HS-27A (cell line): ENCODE measurements around the gene LIN54.
A peak's percentile ranks its signal among the peaks of the same experiment; 100 is the strongest.
"Not testable (repeated sequence)": the region's sequence is repeated elsewhere in the genome, so short reads cannot be mapped to it uniquely, and the experiment has no call there.

ENCODE experiments used
- DNase-seq: peaks from one replicate; pipeline ENCODE4 v3.0.0-alpha.2; 2012; ENCODE audit warnings: low read depth, missing footprints

LIN54 gene

DNA sequence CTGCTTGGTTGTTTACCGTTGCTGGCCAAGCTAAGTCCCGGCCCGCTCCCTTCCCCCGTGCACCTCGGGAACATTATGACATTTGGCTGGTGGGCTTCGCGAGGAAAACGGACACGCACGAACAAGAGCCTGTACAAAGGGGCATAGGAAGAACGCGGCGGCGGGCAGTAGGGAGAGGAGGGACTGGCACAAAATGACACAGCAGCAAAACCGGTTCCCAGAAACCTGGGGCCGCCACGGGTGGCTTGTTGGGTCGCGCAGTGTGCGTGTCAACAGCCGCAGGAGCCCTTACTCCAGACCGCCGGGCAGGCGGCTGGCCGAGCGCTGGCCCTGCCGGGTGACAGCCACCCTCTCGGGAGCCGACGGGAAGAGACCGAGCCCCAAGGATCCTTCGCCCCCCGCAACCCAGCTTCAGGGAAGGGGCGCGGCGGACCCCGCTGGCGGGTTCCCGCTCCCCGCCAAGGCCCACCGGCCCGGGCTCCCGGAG, 1.6 kb upstream of the LIN54 start:
- peak; percentile 22 for DNase-seq

DNA sequence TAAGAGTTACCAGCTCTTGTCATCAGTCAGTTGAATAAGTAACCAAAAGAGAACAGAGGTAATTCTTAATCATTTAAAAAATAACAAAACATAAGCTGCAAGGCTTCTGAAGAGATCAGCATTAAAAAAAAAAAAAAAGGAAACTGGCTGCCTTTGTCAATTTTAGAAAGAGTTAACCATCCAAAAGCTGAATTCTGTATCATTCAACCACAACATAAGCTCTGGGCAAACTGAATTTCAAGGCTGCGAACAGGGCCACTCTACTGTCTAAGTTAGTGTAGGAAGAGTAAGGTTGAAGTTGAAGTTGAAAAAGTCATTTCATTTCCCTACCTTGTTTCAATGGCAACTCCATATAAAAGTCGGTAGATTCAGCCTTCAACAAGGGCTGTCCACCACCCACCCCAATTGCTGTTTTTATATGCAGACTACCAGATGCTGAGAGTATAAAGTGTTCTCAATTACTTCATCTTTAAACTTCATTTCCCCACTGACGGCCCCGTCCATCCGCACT, 1.1 kb upstream of the LIN54 start:
- no peak for DNase-seq

DNA sequence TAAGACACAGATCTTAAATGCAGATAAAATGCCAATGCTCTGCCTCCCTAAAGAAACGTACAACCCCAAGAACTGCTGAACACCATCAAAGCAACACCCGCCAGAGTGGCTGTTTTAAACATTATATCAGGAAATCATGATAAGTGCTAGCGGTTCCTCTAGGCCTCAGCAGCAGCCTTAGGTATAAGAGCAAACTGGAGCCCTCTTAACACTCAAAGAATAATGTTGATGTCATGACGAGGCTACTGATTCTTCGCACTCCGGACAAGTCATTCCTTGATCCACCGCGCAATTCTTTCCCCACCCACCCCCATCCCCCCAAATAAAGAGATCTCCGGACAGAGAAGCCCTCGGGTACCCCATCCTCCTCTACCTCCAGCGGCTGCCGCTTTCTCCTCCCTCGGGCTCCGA, 507 bp downstream of the LIN54 start:
- DNase-seq: no peak

DNA sequence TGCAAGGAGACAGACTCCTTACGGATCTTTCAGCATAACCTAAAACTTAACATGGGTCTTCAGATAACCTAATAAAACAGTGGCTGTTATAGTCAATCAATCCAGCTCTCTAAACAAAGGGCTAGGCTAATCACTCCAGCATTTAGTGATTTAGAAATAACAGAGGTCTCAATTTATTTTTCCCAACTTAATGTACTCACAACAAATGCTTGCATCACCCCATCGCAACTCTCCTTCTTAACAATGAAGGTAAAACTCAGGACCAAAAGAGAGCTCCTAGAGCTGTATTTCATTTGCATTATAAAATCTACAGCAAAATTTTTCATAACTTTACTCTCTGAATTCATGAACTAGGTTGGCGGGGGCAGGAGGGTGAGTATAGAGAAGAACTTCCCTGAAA, 1.1 kb downstream of the LIN54 start:
- DNase-seq: no peak

DNA sequence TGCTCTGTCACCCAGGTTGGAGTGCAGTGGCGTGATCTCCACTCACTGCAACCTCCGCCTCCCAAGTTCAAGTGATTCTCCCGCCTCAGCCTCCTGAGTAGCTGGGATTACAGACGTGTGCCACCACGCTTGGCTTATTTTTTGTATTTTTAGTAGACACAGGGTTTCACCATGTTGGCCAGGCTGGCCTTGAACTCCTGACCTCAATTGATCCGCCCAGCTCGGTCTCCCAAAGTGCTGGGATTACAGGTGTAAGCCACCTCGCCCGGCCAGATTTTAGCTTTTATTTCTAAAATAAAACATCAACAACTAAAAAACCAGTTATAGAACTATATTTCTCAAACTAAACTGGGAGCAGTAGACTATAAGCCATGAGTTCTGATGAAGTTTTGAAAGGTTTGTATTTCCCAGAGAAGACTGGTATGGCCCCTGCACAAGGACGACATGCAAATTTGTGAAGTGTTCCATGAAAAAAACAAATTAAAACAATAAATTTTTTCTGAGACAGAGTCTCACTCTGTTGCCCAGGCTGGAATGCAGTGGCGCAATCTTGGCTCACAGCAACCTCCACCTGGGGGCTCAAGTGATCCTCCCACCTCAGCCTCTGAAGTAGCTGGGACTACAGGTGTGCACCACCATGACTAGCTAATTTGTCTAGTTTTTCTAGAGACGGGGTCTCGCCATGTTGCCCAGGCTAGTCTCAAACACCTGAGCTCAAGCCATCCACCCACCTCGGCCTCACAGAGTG, 7.4 kb downstream of the LIN54 start:
- DNase-seq: not testable (repeated sequence)

- DNase-seq: no peak
Observed at GRCh38 chr4:83002329-83002728, 8.3 kb downstream of the LIN54 start.

DNA sequence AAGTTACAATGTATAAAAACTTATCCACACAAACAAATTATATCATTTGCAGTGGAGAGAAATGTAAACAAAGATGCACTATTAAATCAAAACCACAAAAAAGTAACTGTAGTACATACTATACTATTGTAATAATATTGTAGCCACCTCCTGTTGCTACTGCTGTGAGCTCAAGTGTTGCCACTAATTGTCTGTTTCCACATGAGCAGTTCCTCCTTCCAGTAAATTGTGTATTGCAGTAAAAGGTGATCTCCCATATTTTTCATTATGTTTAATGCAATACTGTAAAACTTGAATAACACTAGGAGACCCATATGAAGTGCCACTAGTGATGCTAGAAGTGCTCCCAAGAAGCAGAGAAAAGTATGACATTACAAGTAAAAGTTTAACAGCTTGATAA, 11.7 kb downstream of the LIN54 start:
- no peak for DNase-seq

DNA sequence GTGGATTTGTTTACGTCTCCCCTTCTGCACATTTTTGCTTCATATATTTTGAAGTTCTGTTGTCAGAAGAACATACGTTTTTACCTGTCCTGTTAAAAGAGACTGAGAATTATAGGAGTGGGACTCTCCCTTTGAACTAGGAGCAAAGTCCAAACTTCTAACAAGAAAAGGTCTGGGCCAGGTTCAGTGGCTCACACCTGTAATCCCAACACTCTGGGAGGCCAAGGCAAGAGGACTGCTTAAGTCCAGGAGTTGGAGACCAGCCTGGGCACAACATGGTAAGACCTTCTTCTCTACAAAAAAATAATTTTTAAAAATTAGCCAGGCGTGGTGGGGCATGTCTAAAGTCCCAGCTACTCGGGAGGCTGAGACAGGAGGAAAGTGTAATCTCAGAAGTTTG, 15.8 kb downstream of the LIN54 start:
- no peak for DNase-seq

GRCh38 chr4:82989575-82990429, 20.8 kb downstream of the LIN54 start:
- DNase-seq: no peak

DNA sequence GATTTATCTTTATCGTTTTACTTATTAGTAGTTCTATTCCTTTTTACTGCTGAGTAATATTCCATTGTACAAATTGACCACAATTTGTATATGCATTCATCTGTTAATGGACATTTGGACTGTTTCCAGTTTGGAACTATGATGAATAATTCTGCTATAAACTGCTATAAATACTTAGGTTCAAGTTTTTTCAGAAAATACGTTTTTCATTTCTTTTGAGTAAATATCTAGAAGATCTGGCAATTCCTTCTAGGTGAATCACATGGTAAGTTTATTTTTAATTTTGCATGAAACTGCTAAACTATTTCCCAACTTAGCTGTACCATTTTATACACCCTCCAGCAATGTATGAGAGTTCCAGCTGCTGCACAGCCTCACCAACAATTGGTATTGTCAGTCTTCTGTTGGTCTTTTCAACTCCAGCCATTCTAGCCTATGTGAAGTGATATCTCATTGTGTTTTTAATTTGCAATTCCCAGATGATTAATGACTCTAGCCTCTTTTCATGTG, 22.2 kb downstream of the LIN54 start:
- DNase-seq: peak; percentile 12

GRCh38 chr4:82987519-82987918, 23.1 kb downstream of the LIN54 start:
- DNase-seq: not testable (repeated sequence)

- no peak for DNase-seq
Observed at GRCh38 chr4:82984459-82984858, 26.2 kb downstream of the LIN54 start.

GRCh38 chr4:82983444-82983843, 27.2 kb downstream of the LIN54 start:
- no peak for DNase-seq

GRCh38 chr4:82981138-82981537, 29.5 kb downstream of the LIN54 start:
- no peak for DNase-seq

DNA sequence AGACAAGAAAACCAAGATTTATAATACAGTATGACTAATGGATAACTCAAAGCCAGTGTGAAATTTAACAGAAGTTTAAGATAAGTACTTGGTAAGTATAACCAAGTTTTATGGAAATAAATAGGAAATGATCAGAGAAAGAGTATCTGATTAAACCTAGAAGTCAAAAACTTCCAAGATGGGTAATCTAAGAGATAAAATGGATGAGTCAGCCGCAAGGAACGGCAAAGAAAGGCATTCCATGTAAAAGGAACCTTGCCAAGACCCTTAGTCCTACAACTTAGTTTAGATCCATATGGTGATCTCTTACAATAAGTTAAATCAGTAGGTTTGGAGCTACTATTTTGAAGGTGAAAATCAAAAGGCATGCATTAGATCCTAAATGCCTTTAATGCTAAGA, 34.8 kb downstream of the LIN54 start:
- DNase-seq: no peak

DNA sequence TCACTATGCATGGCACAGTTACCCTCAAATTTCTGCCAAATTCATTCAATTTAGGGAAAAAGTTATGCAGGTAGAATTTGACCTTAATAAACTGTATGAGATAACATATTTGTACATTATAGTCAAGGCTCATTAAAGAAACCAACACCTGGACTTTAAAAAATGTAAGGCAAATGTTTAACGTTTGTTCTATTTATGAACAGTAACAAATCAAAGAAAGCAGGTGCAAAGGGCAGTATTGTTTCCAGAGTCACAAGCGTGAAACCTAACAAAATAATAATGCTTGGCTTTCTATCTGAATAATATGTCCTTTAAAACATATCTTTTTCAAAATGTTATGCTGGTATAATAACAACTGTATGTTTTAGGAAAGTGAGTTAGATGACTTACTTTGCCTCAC, 41.2 kb downstream of the LIN54 start:
- DNase-seq: no peak

DNA sequence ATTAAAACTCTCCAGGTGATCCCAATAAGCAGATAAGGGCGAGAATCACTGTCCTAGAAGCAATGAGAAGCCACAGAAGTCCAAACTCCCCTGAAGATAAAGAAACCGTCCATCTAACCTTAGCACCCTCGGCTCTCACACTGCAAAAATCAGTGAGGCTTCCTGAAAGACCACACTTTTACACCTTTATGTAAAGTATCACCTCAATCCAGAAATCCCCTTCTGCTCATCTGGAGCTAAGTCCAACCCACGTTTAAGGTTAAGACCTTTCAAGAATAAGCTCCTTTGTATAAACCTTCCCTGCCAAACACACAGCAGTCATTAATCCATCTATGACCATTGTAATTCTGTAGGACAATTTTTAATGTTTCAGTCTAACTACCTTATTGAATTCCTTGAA, 41.7 kb downstream of the LIN54 start:
- no peak for DNase-seq

DNA sequence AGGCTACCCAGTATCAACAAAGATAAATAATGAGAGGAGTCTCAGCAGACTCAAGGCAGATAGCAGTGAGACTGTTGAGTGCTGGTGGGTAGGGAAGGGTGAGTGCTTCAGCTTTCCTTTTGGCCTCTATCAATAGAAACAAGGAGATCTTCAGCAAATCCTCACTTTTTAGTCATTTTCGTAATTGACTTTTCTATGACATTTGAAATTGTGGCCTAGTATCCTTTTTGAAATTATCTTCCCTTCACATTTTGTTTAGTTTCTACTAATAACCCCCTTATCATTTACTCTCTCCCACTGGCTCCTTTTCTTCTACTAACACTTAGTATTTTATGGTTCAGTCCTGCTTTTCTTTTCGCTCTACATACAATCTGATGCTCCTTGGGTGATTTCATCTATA, 44.9 kb downstream of the LIN54 start:
- DNase-seq: no peak

- DNase-seq: no peak
Observed at GRCh38 chr4:82957045-82957444, 53.6 kb downstream of the LIN54 start.

DNA sequence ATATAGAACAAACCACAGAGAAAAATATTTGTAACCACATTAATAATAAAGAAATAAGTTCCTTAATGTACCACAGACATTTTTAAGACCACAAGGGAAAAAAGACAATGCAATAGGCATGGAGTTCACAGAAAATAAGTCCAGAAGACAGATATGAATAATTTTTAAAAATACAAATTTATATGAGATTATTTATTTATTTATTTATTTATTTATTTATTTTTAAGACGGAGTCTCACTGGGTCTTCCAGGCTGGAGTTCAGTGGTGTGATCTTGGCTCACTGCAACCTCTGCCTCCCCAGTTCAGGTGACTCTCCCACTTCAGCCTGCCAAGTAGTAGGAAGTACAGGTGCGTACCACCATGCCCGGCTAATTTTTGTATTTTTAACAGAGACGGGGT, 56.4 kb downstream of the LIN54 start:
- no peak for DNase-seq

DNA sequence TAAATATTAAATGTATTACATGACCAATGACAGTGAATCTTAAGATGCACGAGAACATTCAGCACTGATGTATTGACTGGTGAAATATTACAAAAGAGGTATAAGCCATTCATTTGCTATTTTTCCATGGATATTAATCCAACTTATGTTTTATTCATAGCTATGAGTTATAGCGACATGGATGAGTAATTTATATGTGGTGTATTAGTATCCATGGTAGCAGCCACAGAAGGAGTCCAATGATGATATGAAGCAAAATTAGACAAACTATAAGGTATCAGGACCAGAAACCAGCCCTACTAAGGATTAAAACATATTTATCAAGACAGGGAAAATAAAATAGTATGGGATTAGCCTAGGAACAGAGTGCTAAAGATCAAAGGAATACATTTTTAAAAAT, 59.4 kb downstream of the LIN54 start:
- DNase-seq: no peak

GRCh38 chr4:82948647-82949204, 61.9 kb downstream of the LIN54 start:
- peak; percentile 33 for DNase-seq

DNA sequence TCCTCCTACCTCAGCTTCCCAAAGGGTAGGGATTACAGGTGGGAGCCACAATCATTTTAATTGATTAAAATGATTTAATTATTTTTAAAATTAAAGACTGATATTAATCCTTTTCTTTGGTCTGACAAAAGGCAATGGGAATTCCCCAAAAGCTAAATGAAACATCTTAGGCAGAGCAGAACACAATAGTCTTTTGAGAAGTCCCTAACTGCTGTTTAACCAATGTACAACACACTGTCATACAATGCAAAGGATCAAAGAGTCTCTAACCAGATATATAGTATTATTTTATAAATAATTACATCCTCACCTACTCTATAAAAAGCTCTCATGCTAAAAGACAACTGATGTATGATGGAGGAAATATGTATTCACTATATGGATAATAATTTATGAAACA, 63.1 kb downstream of the LIN54 start:
- no peak for DNase-seq
